H1 (cell line): ENCODE measurements around the gene MFN1. TPM values are rescaled to one million over a fixed set of nuclear protein-coding genes. Genes with fewer than 3 reads are reported as not detected.

Source experiments
- CTCF ChIA-PET: fragments of 300-600 bp; sonication (Branson Sonifier 250); formaldehyde crosslinking; loops from one replicate; lab custom pipeline; 2021; ENCODE audit not compliant: partially characterized antibody; lab: Charles Lee
- POLR2A ChIA-PET: fragments of 300-600 bp; sonication (Branson Sonifier 250); formaldehyde crosslinking; loops from one replicate; lab custom pipeline; 2021; ENCODE audit warnings: inconsistent platforms; ENCODE audit not compliant: partially characterized antibody; lab: Charles Lee
- DNase-seq, 2 experiments: peaks; one replicate each; pipeline versions ENCODE4 v3.0.0 to v3.0.0-alpha.2; 2010 to 2022; ENCODE audit warnings: low spot score in 2 of 2, low read depth in 1 of 2, mixed read lengths in 1 of 2
- FAIRE-seq: peaks from 2 replicates; lab custom pipeline; 2011; peaks lifted over from hg19 to GRCh38; lab: Jason Lieb, UNC
- H2AFZ ChIP-seq: 2 replicates; pipeline ENCODE4 v1.8.1; 2012; ENCODE audit warnings: low read length, inconsistent platforms
- H2AK5ac ChIP-seq: 2 replicates; pipeline ENCODE4 v1.6.1; 2013; ENCODE audit warnings: low read depth, low read length
- H2BK120ac ChIP-seq: replicated peaks from 2 replicates; pipeline ENCODE3; 2013; ENCODE audit warnings: low read depth, low read length, inconsistent platforms
- H2BK12ac ChIP-seq: 2 replicates; pipeline ENCODE4 v1.6.1; 2013; ENCODE audit warnings: low read depth, low read length
- H2BK15ac ChIP-seq: 2 replicates; pipeline ENCODE4 v1.6.1; 2013; ENCODE audit warnings: low read length
- H2BK20ac ChIP-seq: 2 replicates; pipeline ENCODE4 v1.6.1; 2013; ENCODE audit warnings: low read length
- H2BK5ac ChIP-seq: 2 replicates; pipeline ENCODE4 v1.6.1; 2013; ENCODE audit warnings: low read depth, low read length
- H3K14ac ChIP-seq: 2 replicates; pipeline ENCODE4 v1.6.1; 2013; ENCODE audit warnings: inconsistent platforms; ENCODE audit not compliant: insufficient read length
- H3K18ac ChIP-seq: 2 replicates; pipeline ENCODE4 v1.6.1; 2013; ENCODE audit warnings: low read length; ENCODE audit errors: extremely low read depth
- H3K23ac ChIP-seq: 2 replicates; pipeline ENCODE4 v1.6.1; 2013; ENCODE audit warnings: inconsistent platforms; ENCODE audit not compliant: insufficient read length
- H3K23me2 ChIP-seq: 2 replicates; pipeline ENCODE4 v1.6.1; 2013; ENCODE audit warnings: low read depth, low read length
- H3K27ac ChIP-seq: 2 replicates; pipeline ENCODE4 v1.6.1; 2011; ENCODE audit warnings: low read depth, low read length, inconsistent platforms
- H3K27me3 ChIP-seq, 4 experiments: replicated peaks in 1 of 4; 1 replicate in 1 of 4; 2 replicates in 3 of 4; pipeline versions ENCODE4 v1.6.1 to v1.8.1; 2011 to 2013; ENCODE audit warnings: low read length in 3 of 4, mild to moderate bottlenecking in 3 of 4, inconsistent platforms in 2 of 4, mixed read lengths in 2 of 4, moderate library complexity in 1 of 4; ENCODE audit not compliant: control insufficient read depth in 3 of 4, insufficient read depth in 3 of 4; ENCODE audit errors: extremely low read depth in 1 of 4
- H3K36me3 ChIP-seq, 4 experiments: 2 replicates each; pipeline versions ENCODE4 v1.6.1 to v1.8.1; 2011 to 2013; ENCODE audit warnings: mild to moderate bottlenecking in 4 of 4, low read length in 3 of 4, moderate library complexity in 2 of 4, control low read depth in 1 of 4, inconsistent platforms in 1 of 4; ENCODE audit not compliant: insufficient read depth in 4 of 4, control insufficient read depth in 2 of 4
- H3K4ac ChIP-seq: replicated peaks from 2 replicates; pipeline ENCODE3; 2013; ENCODE audit warnings: low read length, low read depth, mixed read lengths, inconsistent platforms; ENCODE audit not compliant: insufficient read length
- H3K4me1 ChIP-seq, 4 experiments: replicated peaks in 1 of 4; 1 replicate in 1 of 4; 2 replicates in 3 of 4; pipeline versions ENCODE4 v1.6.1 to v1.8.1; 2011 to 2013; ENCODE audit warnings: low read length in 3 of 4, inconsistent platforms in 2 of 4, mixed read lengths in 1 of 4; ENCODE audit not compliant: insufficient read depth in 4 of 4, control insufficient read depth in 3 of 4
- H3K4me2 ChIP-seq, 2 experiments: 2 replicates each; pipeline versions ENCODE4 v1.6.1 to v1.8.1; 2011 to 2013; ENCODE audit warnings: low read depth in 2 of 2, low read length in 2 of 2, control low read depth in 1 of 2, inconsistent platforms in 1 of 2, mild to moderate bottlenecking in 1 of 2; ENCODE audit not compliant: insufficient read depth in 1 of 2
- H3K4me3 ChIP-seq, 4 experiments: fragments of 200-600, 300-600 bp in 1 of 4; sonication (generic), shearing (Covaris generic), sonication (Bioruptor Twin) in 1 of 4; 2 replicates each; pipeline versions ENCODE4 v1.5.1 to v1.8.1; 2011 to 2016; ENCODE audit warnings: low read length in 4 of 4, low read depth in 3 of 4, control low read depth in 2 of 4, inconsistent platforms in 2 of 4, mild to moderate bottlenecking in 2 of 4, mixed read lengths in 1 of 4, moderate library complexity in 1 of 4; ENCODE audit not compliant: insufficient read depth in 2 of 4; ENCODE audit errors: extremely low read depth in 1 of 4
- H3K56ac ChIP-seq: replicated peaks from 2 replicates; pipeline ENCODE3; 2013; ENCODE audit warnings: low read depth, mild to moderate bottlenecking, mixed read lengths, low read length, inconsistent platforms; ENCODE audit not compliant: insufficient read length
- H3K79me1 ChIP-seq: 2 replicates; pipeline ENCODE4 v1.6.1; 2013; ENCODE audit warnings: low read depth, low read length, control low read depth
- H3K79me2 ChIP-seq, 2 experiments: 2 replicates each; pipeline versions ENCODE4 v1.6.1 to v1.8.1; 2012 to 2013; ENCODE audit warnings: low read length in 2 of 2, mild to moderate bottlenecking in 2 of 2, inconsistent platforms in 1 of 2; ENCODE audit not compliant: insufficient read depth in 2 of 2, control insufficient read depth in 1 of 2
- H3K9ac ChIP-seq, 4 experiments: replicated peaks in 1 of 4; 1 replicate in 1 of 4; 2 replicates in 3 of 4; pipeline versions ENCODE4 v1.6.1 to v1.8.1; 2011 to 2013; ENCODE audit warnings: low read depth in 3 of 4, low read length in 3 of 4, control low read depth in 2 of 4, mild to moderate bottlenecking in 2 of 4, moderate library complexity in 2 of 4, inconsistent platforms in 1 of 4; ENCODE audit errors: extremely low read depth in 1 of 4
- H3K9me3 ChIP-seq, 2 experiments: 2 replicates each; pipeline versions ENCODE4 v1.6.1 to v1.8.1; 2012 to 2013; ENCODE audit warnings: mild to moderate bottlenecking in 2 of 2, moderate library complexity in 2 of 2, control low read depth in 1 of 2, inconsistent platforms in 1 of 2, low read depth in 1 of 2, low read length in 1 of 2, mixed read lengths in 1 of 2; ENCODE audit not compliant: insufficient read depth in 2 of 2
- H4K20me1 ChIP-seq, 2 experiments: replicated peaks in 1 of 2; 2 replicates each; pipeline versions ENCODE3 to v1.8.1; 2011 to 2013; ENCODE audit warnings: inconsistent platforms in 2 of 2, low read length in 2 of 2, mild to moderate bottlenecking in 1 of 2; ENCODE audit not compliant: insufficient read depth in 2 of 2, control insufficient read depth in 1 of 2
- H4K5ac ChIP-seq: 2 replicates; pipeline ENCODE4 v1.6.1; 2013; ENCODE audit warnings: low read length, low read depth, mixed read lengths, inconsistent platforms; ENCODE audit not compliant: insufficient read length
- H4K8ac ChIP-seq: 2 replicates; pipeline ENCODE4 v1.8.0; 2013; ENCODE audit warnings: mild to moderate bottlenecking, moderate library complexity, low read length, inconsistent platforms; ENCODE audit not compliant: insufficient read depth; ENCODE audit errors: extremely low read depth
- H4K91ac ChIP-seq: replicated peaks from 2 replicates; pipeline ENCODE3; 2013; ENCODE audit warnings: low read length, mixed read lengths, inconsistent platforms; ENCODE audit not compliant: insufficient read length
- CTCF ChIP-seq, 3 experiments: IDR thresholded peaks; 1 replicate in 2 of 3; 2 replicates in 1 of 3; pipeline versions ENCODE4 v1.5.1 to v1.6.1; 2011; ENCODE audit warnings: low read length in 3 of 3, mild to moderate bottlenecking in 3 of 3, inconsistent platforms in 2 of 3, low read depth in 1 of 3, moderate library complexity in 1 of 3; ENCODE audit not compliant: insufficient read depth in 1 of 3; ENCODE audit errors: control extremely low read depth in 1 of 3
- KDM5A ChIP-seq: fragments of 200-600 bp; IDR thresholded peaks from 2 replicates; pipeline ENCODE4 v1.7.1; 2012; ENCODE audit warnings: mild to moderate bottlenecking, low read length, inconsistent platforms, mixed read lengths
- USF2 ChIP-seq: IDR thresholded peaks from 2 replicates; pipeline ENCODE4 v1.6.1; 2011; ENCODE audit warnings: low read length, improper control_type of control experiment
- WGBS, 2 experiments: shearing (Covaris generic) in 1 of 2; methylation state at CpG; one replicate each; pipeline versions ENCODE4 v1.1.6 to v1.1.7; 2013 to 2015; ENCODE audit warnings: low lambda C conversion rate in 2 of 2, mixed read lengths in 2 of 2, inconsistent platforms in 1 of 2, low coverage in 1 of 2, missing lambda C conversion rate in 1 of 2; ENCODE audit not compliant: insufficient replicate concordance in 2 of 2, insufficient coverage in 1 of 2, insufficient read length in 1 of 2; ENCODE audit errors: extremely low coverage in 1 of 2, missing lambda C conversion rate in 1 of 2; 5-methylcytosine and 5-hydroxymethylcytosine counted together
- polyA plus RNA-seq, 7 experiments: library from polyadenylated mRNA; depleted of rRNA in 3 of 7; stranded (reverse) in 5 of 7; unstranded in 2 of 7; fragments of >200 nt in 5 of 7; fragments of 200-250 nt in 2 of 7; gene quantifications; 1 replicate in 5 of 7; 2 replicates in 1 of 7; 4 replicates in 1 of 7; pipeline versions ENCODE4 v1.2.1 to v1.2.3, GENCODE V29; 2011 to 2013; ENCODE audit warnings: missing spikeins in 2 of 7, mixed read lengths in 2 of 7
- total RNA-seq: library from RNA; stranded (reverse); fragmentation: NEBNext Ultra II Directional; extraction: Animal tissue kit (Norgen Biotek cat#: 25700); gene quantifications from 2 replicates; pipeline ENCODE4 v1.2.1, GENCODE V29; 2021

Gene MFN1
- total and polyA plus RNA-seq, 2 of the 8 experiments (the other 6 are each of a cell fraction or from before 2014, with no cell fraction given) = 9.1 to 35.6 TPM

DNA sequence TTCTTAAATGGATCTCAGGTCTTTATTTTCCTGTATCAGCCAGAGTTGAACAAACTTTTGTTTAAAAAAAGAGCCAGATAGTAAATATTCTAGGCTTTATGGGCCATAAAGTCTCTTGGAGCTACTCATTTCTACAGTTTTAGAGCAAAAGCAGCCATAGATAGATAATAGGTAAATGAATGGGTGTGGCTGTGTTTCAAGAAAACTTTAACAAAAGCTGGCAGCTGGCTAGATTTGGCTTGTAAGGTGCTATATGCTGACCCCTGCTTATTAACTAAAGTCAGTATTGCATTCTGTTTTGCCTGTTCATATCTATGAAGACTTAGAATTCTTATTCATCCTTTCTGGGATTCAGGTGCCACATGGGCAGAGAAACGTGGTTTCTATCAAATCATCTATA, 29.0 kb downstream of the MFN1 start:
- Histone ChIP-seq H4K5ac (no peak overlapping the region), H2BK5ac (no peak overlapping the region), H3K27me3 (no peaks in the 10 kb centered on the region), H2AFZ (no peak overlapping the region), H2BK15ac (no peak overlapping the region), H3K36me3 (peaks cover 8 to 41% (median 20%) of the 10 kb centered on the region in 4 experiments), H3K4me2 (no peak overlapping the region), H2AK5ac (no peak overlapping the region), H3K4me1 (no peaks in the 10 kb centered on the region), H4K20me1 (no peaks in the 10 kb centered on the region), H4K91ac (no peak overlapping the region), H2BK20ac (no peak overlapping the region), H3K23me2 (no peaks in the 10 kb centered on the region), H3K14ac (no peak overlapping the region), H3K4me3 (no peak overlapping the region), H3K9ac (no peak overlapping the region), H2BK120ac (no peak overlapping the region), H3K9me3 (no peaks in the 10 kb centered on the region), H3K79me1 (no peaks in the 10 kb centered on the region), H4K8ac (no peak overlapping the region), H3K27ac (no peak overlapping the region), H3K18ac (no peak overlapping the region), H3K56ac (no peak overlapping the region), H3K23ac (no peak overlapping the region), H3K4ac (no peak overlapping the region), H2BK12ac (no peak overlapping the region), H3K79me2 (no peaks in the 10 kb centered on the region)
- WGBS, 2 experiments = 86% methylated on average over 1 of the region's 1 CpG; no CpG with 5 or more reads in 1 of the 2 experiments
- no peak for TF ChIP-seq KDM5A
- no peak for TF ChIP-seq CTCF (IDR thresholded peaks at IDR 0.05; ENCODE audit: control extremely low read depth in 1 of 3, insufficient read depth in 1 of 3, low read depth in 1 of 3, low read length in 3 of 3)
- no peak for TF ChIP-seq USF2
- DNase-seq (no peak), FAIRE-seq (no peak)
- ChIA-PET CTCF (interaction anchor here (0.6 to 1.2 kb wide), 2 partner anchors 159 to 757 kb away, joined by 3 read pairs; no protein-coding TSS in a partner anchor), POLR2A (no interaction called here)
